ENCODE results near the gene NSL1.
"Not testable (repeated sequence)": the region's sequence is repeated elsewhere in the genome, so short reads cannot be mapped to it uniquely, and the experiment has no call there.

NSL1 gene

DNA sequence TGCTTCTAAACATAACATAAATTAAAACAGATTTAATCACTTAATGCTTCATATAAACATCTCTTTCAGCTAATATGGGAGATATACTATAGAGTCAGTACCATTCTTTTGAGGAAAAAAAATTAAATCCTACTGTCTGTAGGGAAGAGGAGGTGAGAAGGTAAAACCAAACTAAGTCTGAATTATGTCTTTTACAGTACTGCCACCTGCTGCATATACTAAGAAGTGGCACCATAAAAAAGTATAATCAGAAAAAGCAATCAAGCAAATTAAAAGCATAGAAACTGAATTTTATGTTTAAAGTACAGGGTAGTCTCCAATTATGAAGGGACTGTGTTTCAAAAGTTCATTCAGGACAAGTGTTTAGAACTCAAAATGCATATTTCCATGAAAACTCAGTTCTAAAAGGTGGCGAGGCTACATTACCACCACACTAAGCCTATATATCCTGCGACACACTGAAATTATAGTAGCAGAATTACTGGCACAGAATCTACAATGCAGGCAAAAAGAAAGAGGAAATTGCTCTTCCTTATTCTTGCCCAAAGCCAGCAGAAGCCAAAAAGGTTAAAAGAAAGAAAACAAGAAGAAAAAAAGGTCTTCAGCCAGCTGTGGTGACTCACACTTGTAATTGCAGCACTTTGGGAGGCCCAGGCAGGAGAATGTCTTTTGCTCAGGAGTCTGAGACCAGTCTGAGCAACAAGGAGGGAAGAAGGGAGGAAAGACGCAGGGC is 9.0 kb downstream of the NSL1 start:
- DNase-seq (ENCODE audit: low spot score) = no peak

DNA sequence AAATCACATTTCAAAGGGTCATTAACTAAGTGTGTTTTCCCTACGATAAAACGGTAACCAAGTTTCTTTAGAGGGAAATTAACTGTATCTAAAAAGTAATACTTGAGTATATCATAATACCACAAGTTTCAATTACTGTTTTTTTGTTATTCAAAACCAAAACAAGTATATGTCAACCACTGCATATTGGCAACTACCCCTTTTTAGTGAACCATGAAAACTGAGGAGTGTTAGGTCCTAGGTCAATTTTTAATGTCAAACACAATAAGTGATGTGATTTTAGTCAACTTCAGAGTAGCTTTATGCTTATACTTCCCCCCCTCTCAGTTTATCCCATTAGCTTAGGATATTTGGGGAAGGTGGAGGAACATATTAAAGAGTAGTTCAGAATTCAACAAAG is 10.4 kb downstream of the NSL1 start:
- no peak for DNase-seq (ENCODE audit: low spot score)

DNA sequence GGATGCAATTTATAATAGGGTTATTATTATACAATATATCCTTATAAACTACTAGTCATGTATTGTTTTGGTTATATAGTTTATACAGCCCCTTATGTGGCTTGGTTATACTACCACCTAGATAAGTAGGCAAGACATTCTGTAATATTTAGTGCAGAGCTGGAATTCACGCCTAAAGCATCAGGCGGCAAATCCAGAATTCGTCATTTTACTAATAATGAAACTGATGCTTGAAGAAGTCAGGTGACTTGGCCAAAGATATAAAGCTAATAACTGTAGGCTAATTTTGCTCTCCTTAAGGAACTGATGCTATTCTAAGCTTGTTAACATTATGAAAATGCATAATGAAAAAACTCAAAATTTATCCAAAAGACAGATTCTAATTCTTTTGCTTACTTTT is 10.8 kb downstream of the NSL1 start:
- DNase-seq (ENCODE audit: low spot score) = no peak

DNA sequence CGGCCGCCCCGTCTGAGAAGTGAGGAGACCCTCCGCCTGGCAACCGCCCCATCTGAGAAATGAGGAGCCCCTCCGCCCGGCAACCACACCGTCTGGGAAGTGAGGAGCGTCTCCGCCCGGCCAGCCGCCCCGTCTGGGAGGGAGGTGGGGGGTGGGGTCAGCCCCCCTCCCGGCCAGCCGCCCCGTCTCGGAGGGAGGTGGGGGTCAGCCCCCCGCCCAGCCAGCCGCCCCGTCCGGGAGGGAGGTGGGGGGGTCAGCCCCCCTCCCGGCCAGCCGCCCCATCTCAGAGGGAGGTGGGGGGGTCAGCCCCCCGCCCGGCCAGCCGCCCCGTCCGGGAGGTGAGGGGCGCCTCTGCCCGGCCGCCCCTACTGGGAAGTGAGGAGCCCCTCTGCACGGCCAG is 12.5 kb downstream of the NSL1 start:
- not testable (repeated sequence) for DNase-seq (ENCODE audit: low spot score)

DNA sequence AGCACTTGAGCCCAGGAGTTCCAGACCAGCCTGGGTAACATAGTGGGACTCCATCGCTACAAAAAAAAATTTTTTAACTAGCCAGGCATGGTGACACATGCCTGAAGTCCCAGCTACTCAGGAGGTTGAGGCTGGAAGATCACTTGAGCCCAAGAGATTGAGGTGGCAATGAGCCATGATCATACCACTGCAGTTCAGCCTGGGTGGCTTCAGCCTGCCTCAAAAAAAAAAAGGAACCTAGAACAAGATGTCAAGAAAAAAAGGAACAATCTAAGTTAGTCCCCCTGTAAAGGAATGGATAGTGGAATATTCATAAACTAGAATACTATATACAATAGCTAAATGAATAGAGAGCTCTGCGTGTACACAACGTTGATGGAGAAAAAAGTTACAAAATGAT is 14.4 kb downstream of the NSL1 start:
- no peak for DNase-seq (ENCODE audit: low spot score)

- no peak for DNase-seq (ENCODE audit: low spot score)
These were observed 16.3 kb downstream of the NSL1 start for GRCh38 chr1:212775241-212775640.

DNA sequence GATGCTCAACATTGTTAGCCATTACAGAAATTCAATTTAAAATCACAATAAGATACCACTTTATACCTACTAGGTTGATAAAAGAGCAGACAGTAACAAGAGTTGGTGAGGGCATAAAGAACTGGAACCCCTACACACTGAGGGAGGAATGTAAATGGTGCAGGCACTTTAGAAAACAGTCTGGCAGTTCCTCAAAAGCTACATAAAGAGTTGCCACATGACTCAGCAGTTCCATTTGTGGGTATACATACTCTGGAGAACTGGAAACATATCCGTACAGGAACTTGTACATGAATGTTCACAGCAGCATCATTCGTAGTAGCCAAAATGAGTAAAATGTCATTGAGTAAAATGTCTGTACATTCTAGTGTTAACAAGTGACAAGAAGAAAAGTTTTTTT is 17.0 kb downstream of the NSL1 start:
- DNase-seq (ENCODE audit: low spot score) = no peak

GRCh38 chr1:212773011-212773410 is 18.6 kb downstream of the NSL1 start:
- no peak for DNase-seq (ENCODE audit: low spot score)

GRCh38 chr1:212771341-212771740 is 20.2 kb downstream of the NSL1 start:
- no peak for DNase-seq (ENCODE audit: low spot score)

- no peak for DNase-seq (ENCODE audit: low spot score)
These were observed 22.0 kb downstream of the NSL1 start for GRCh38 chr1:212769459-212770167.

GRCh38 chr1:212766825-212767224 is 24.8 kb downstream of the NSL1 start:
- DNase-seq (ENCODE audit: low spot score) = not testable (repeated sequence)

GRCh38 chr1:212764718-212765281 is 26.8 kb downstream of the NSL1 start:
- DNase-seq (ENCODE audit: low spot score) = not testable (repeated sequence)

DNA sequence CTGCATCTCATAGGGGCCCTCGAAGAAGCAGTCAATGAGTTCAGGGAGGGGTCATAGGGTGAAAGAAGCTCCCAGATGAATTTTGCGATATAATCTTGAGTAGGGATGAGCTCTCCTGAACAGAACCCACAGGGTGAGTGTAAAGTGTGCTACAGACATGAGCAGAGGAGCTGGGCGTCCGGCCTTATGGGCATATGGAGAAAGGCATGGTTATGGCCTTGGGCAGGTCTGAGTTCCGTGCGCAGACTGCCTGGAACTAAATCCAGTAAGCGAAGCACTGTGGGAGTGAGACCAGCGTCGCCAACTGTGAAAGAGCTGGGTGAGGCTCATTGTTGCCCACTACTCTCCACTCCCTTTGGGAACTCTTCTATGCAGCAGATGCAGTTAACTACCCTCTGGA is 28.7 kb downstream of the NSL1 start:
- no peak for DNase-seq (ENCODE audit: low spot score)

GRCh38 chr1:212762234-212762633 is 29.3 kb downstream of the NSL1 start:
- no peak for DNase-seq (ENCODE audit: low spot score)

DNA sequence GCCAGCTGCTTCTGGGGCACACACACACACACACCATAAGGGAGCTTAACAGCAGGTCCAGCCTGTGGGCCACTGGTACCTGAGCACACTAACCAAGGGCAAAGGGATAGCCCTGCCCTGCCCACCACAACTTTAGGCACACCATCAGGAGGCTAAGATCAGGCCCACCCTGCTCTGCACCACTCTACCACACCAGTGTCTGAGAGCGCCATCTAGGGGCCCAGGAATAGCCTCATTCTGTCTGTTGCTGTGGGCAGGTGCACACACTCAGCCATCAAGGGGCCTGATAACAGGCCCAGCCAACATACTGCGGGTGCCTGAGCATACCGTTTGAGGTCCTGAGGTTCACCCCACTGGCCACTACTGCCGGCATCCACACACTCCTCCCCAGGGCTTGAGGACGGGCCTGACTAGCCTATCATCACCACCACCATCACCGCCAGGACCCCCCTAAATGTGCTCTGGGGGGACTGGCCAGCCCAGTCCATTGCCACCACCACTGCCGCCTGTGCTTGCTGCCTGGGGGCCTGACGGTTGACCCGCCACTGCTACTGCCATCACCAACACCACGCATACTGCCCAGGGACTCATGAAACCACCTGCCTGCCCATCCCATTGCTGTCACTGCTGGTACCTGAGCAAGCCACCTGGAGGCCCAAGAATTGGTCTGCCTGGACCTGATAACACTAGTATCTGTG is 31.3 kb downstream of the NSL1 start:
- peak; percentile 64 for DNase-seq (ENCODE audit: low spot score)

DNA sequence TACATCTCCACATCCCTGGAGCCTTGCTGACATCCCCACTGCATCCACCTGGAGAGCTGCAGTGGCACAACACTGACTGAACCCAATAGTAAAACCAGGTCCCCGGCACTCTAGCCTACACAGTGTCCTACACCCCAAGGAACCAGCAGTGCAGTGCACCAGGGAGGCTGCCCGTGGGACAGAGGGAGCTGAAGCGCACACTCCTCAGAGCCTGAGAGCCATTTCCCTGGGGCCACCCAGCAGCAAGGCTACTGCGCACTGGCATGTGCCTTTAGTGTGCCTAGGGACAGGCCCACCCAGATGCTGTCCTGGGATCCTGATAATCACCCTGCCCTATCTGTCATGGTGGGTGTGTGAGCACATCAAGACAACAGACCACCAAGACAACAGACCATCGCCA is 31.9 kb downstream of the NSL1 start:
- DNase-seq (ENCODE audit: low spot score) = no peak

GRCh38 chr1:212754680-212755079 is 36.9 kb downstream of the NSL1 start:
- no peak for DNase-seq (ENCODE audit: low spot score)

DNA sequence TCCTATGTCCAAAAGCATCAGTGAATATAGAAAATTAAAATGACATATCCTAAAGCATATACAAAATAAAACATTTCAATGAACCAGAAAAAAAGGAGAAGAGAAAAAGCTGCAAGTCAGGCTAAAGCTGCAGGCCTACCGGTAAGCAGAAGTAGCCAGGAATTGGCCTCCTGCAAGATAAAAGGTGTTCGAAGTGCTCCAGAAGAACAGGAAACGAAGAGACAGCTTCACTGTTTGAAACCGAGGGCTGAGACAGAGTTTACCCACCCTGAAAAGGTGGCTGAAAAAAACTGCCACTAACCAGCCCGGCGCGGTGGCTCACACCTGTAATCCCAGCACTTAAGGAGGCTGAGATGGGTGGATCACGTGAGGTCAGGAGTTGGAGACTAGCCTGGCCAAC is 37.4 kb downstream of the NSL1 start:
- no peak for DNase-seq (ENCODE audit: low spot score)

DNA sequence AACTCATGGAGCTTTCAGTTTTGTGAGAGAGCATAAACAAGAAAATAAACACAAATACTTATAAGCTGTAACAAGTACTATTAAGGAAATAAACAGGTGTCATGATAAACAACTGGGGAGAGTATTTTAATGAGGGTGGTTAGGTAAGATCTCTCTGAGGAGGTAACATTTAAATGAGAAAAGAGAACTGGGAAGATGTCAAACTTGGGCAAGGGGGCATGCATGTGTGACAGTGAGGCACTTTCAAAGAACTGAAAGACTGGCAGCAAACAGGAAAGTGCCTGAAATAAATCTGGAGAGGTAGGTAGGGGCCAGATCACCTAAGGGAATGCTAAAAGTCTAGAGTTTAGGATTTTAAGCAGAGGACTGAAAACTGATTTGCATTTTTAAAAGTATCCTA is 37.8 kb downstream of the NSL1 start:
- no peak for DNase-seq (ENCODE audit: low spot score)

GRCh38 chr1:212752934-212753497 is 38.6 kb downstream of the NSL1 start:
- no peak for DNase-seq (ENCODE audit: low spot score)

GRCh38 chr1:212752252-212752933 is 39.2 kb downstream of the NSL1 start:
- DNase-seq (ENCODE audit: low spot score) = no peak

All from iPS-NIHi11 (cell line).